GM21360 (cell line): ENCODE results near the gene QRFP.

ENCODE experiments used
- ATAC-seq: cut with Tn5 transposase; IDR thresholded peaks from one replicate; pipeline ENCODE4 v1.9.1; 2021; ENCODE audit warnings: mild to moderate bottlenecking, moderate library complexity; ENCODE audit not compliant: unreplicated experiment

QRFP gene

GRCh38 chr9:130934246-130934645 is 37.6 kb upstream of the QRFP start:
- ATAC-seq, result no peak

DNA sequence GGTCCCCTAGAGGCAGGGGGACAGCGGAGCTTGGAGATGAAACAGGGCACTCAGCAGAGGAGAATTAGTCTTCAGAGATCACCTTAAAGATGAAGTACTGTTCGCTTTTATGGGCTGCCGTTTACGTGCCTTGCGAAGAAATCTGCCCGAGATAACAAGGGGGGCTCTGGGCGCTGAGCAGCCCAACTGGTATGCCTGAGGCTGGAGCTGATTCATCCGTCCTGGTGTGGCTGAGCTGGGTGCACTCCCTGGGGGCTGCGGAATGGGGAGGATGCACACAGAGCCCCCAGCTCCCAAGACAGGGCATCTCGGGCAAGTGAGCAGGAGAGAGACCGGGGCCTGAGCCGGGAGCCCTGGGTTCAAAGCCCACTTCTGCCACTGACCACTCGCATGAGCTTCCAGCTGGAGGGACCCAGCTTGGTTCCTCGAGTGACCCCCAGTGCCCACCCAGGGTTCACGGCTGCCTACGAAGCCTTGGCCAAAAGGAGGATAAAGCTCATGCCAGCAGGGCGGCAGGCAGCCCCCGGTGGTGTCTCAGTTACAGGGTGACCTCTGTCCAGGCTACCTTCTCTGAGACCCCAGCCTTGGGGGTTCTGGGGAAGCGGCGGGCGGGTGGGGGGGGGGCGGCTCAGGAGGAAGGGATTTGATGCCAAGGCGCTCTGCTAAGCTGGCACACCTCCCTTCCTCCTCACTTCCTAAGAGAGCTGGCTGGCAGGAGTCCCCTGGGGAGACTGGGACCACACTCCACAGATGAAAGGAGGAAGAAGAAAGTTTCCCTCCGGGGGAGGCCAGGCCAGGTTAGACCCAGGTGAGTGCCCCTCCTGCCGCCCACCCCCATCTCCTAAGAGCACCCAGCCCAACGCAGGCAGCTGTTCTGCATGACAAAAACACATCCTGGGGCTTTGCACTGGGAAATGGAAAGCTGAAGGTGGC is 36.8 kb upstream of the QRFP start:
- no peak for ATAC-seq

DNA sequence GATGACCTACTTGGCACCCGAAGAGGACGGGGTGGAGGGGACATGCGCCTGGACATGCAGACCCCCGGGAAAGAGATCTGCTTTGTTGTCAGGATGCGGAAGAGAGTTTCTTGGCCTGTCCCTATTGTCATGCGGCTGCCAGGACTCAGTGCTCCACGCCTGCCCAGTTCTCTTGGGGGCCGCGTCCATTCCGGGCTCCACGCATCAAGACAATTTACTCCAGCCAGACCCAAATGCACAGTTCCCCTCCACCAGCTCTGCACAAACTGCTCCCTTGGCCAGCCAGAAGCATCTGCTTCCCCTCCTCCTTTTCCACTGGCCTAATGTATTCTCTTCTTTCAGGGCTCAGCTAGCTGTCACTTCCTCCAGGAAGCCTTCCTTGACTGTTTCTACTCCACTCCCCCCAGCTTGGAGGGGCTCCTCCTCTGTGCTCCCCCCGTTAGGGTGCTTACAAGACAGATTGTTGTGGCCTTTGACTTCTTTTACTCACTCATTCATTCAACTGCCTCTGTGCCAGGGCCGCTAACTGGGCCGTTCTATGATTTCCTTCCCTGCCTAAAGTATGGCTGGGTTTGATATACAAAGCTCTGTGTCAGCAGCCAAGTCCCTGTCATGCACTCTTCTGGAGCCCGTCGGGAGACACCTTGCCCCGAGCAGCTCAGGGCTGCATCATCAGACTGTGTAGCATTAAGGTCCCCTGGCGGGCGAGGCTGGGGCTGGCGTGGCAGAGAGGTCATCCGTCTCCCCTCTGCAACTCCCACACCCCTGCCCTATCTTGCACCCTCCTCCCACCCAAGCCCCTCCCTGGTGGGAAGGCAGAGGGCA is 35.9 kb upstream of the QRFP start:
- ATAC-seq, result no peak

- ATAC-seq, result peak; percentile 43
Measured at GRCh38 chr9:130931508-130932254, 35.1 kb upstream of the QRFP start.

DNA sequence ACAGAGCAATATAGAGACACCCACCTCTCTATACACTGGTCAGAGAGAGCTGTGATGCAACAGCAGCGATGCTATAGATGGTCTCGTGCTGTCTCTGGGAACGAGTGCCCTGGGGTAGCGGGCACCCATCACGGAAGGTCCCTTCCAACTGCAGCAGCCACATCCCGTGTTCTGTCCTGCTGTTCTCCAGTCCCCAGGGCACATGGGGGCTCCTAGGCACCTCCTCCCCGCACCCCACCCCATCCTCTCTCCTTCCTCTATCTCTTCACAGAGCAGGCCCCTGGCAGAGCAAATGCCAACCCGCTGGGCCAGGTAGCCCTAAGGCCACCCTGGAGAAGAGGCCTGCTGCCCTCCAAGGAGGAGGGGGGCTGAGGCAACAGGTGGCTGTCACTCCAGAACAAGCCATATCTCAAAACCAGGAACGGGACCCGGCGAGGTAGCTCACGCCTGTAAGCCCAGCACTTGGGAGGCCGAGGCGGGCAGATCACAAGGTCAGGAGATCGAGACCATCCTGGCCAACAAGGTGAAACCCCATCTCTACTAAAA is 34.3 kb upstream of the QRFP start:
- ATAC-seq, result no peak

DNA sequence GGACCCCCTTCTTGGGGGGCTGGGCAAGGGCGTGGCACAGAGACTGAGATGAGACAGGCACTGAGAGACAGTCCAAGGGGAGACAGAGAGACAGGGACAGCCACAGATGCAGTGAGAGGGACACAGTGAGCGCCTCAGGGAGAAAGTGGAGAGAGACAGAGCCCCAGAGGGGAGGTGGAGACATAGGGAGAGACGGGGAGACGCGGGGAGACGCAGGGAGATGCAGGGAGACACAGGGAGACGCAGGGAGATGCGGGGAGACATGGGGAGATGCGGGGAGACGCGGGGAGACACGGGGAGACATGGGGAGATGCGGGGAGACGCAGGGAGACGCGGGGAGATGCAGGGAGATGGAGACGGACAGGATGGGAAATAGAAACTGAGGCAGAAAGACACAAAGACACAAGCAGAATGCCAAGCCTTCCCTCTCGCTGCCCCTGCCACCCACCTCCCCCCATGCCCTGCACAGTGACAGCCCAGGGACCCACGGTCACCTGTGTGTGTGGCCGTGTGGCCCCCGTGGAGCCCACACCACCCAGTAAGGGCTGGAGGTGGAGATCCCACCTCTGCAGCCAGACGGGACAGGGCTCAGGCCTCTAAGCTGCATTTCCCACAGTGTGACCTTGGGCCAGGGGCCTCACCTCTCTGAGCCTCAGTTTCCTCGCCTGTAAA is 33.7 kb upstream of the QRFP start:
- no peak for ATAC-seq

DNA sequence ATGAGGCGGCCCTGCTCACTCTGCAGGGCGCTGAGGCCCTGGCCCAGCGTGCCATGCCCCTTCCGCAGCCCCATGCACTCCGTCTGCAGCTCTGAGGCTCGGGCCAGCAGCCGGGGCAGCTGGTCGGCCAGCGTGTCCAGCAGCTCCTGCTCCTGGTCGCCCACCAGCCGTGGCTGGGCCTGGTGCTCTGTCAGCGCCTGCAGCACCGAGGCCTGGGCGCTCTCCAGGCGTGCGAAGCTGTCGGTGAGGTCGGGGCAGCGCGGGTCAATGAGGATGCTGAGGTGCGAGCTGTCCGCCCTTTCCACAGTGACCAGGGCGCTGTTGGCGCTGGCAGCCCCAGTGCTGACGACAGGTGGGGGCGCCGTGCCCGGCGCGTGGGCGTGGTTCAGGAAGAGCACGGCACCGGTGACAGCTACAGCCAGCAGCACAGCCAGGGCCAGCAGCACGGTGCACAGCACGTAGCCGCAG is 33.0 kb upstream of the QRFP start:
- no peak for ATAC-seq

- peak; percentile 41 for ATAC-seq
Measured at GRCh38 chr9:130927995-130928900, 31.6 kb upstream of the QRFP start.

DNA sequence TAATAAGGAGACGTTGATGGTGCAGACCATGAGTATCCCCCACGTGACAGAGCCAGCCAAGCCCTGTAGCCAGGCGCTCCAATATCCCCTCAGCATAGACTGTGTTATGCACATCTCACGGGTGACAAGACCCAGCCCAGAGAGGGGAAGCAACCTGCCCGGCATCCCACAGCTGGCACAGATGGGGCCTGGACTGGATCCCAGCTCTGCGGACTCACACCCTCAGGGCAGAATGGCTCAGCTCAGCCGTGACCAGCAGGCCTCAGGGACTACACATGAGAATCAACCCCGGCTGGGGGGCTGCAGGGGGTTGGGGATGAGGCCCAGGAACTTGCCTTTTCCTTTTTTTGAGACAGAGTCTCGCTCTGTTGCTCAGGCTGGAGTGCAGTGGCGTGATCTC is 30.7 kb upstream of the QRFP start:
- ATAC-seq, result no peak

- no peak for ATAC-seq
Measured at GRCh38 chr9:130925050-130925678, 28.6 kb upstream of the QRFP start.

- no peak for ATAC-seq
Measured at GRCh38 chr9:130924448-130924788, 27.8 kb upstream of the QRFP start.

GRCh38 chr9:130923611-130924447 is 27.2 kb upstream of the QRFP start:
- ATAC-seq, result no peak

- ATAC-seq, result no peak
Measured at GRCh38 chr9:130922893-130923610, 26.4 kb upstream of the QRFP start.

DNA sequence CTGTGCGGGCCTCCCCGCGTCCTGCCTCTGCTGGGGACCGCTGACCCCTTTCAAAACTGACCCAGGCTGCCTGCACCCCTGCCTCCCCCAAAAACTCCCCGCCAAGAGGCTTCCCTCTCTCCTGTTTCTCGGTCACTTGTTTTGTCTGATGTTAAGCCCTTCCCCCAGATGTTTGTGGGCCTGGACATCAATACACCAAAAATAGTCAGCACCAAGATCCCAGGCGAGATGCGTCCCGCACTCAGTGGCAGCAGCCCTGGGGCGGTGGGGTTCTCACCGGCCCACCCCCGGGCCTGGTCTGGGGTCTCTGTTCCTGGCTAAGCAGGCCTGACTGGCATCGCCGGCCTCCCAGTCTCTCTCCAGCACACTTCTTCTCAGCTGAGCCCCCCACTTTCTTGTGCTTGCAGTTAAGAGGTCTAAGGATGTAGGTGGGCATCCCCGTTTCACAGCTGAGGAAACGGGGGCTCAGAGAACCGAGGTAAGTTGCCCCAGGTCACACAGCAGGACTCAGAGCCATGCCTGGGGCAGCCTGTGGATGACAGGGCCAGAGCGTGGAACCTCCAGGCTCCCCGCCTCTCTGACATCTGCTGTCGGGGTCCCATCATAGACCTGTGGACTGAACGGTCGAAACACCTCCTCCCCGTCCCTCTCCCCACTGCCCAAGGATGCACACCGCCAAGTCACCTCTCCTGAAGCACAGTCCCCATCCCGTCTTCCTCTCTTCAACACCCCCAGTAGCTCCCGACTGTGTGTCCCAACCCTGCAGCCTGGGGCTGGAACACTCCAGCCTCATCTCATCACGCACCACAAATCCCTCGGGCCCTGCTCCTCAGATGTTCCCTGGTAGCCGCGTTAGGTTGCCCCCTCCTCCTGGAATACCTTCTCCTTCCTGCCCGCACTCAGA is 25.6 kb upstream of the QRFP start:
- no peak for ATAC-seq

GRCh38 chr9:130921300-130921988 is 24.8 kb upstream of the QRFP start:
- ATAC-seq, result no peak
